GM18526 (cell line): ENCODE data around the gene MMP8.

Experiments used
- POLR2A ChIP-seq: IDR thresholded peaks from 3 replicates; pipeline ENCODE4 v1.6.1; 2011; ENCODE audit not compliant: insufficient read length; ENCODE audit errors: extremely low read depth

Gene MMP8

DNA sequence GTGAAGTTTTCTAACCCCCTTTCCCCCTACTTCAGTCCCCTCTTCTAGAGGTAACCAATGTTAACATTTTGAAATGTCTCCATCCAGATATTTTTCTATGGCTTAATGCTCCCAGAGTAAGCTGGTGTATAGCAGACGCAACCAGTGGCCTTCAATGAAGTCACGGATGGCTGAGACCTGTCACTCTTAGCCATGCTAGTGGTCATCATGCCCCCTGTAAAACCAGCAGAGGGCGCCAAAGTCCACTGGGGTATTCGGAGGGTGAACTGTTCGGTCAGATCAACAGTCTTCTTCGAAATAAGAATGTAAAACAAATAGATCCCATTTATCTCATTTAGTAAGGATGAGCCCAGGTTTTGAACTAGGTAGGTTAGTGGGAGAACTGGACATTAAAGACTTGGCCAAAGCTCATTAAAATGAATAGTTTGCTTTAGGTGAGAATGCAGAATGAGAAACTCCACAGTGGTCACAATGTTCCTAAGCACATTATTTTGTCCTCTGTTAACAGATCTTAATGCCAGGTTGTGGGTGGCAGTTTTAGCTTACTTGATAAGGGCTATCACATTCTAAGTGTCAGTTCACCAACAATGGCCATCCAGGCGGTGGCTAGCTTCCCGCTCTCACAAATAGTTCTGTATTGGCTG lies 8.6 kb upstream of the MMP8 start:
- TF ChIP-seq POLR2A = no peak

DNA sequence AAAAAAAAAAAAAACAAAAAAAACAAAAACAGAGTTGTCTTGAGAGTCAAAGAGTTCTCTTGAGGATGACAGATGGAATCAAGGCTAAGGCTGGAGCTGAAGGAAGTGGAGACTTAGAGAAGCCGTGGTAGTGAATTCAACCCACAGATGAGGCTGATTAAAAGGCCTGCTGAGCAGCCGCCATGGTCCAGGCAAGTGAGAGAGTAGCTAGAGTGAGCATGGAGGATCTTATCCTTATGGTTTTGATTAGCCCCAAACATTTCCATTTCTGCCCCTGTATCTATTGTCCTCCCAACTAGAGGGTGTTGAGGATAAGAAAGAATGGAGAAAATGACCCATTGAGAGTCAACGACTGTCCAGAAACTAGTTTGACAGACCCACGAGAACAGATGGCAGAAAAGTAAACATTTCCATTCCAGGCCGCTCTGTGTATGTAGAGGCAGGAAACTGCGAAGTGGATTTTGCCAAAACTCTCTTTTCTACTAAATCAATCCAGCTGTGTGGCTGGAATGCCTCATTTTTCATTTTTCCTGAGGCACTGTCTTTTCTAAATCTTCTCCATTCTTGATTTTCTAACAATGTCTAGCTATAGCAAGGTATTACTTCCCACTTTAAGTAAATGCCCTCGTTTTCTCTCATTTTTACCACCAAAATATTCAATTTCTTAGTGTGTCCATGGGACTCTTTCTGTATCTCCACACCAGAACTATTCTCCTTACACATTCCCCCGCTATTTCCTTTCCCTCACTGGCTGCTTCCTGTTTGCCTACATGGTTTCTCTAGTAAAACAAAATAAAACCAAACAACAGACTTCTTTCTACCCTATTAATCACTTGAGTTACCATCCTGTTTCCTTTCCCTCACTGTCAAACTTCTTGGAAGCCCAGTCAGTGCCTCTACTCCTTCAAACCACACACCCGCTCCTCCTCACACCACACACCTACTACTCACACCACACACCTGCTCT lies 5.4 kb upstream of the MMP8 start:
- no peak for TF ChIP-seq POLR2A

DNA sequence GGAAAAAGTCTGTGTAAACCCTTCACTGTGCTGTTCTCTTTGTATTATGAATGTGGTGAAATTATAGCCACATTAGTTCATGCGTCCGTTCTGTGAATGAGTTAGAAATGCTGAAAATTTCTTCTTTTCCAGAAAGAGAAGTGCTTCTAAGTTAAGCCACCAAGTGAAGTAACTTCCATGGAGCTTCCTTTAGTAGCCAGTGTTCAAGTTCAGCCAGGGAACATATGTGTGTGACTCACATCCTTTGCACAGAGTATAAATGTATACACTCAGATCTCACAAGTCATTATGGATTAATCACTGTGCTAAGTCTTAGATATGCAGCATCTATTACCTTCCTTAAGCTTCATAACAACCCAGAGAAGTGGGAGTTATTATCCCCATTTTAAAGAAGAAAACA lies 3.1 kb upstream of the MMP8 start:
- no peak for TF ChIP-seq POLR2A

DNA sequence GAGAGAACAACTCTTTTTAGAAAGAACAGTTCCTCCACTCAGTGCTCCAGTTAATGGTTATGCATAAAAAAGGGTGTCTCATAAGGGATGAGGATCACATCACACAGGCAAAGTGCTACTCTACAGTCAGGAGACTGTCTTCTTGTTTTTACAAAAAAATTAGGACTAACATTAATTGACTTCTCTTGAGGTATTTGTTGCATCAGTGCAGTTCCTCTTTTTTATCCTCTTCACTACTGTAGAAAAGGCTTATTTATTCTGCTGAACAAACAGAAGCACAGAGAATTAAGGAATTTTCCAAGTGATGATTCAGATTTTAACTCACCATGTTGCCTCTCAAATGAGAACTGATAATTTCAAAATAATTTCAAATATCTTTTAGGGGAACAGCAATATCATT lies 1.9 kb downstream of the MMP8 start:
- TF ChIP-seq POLR2A = no peak

DNA sequence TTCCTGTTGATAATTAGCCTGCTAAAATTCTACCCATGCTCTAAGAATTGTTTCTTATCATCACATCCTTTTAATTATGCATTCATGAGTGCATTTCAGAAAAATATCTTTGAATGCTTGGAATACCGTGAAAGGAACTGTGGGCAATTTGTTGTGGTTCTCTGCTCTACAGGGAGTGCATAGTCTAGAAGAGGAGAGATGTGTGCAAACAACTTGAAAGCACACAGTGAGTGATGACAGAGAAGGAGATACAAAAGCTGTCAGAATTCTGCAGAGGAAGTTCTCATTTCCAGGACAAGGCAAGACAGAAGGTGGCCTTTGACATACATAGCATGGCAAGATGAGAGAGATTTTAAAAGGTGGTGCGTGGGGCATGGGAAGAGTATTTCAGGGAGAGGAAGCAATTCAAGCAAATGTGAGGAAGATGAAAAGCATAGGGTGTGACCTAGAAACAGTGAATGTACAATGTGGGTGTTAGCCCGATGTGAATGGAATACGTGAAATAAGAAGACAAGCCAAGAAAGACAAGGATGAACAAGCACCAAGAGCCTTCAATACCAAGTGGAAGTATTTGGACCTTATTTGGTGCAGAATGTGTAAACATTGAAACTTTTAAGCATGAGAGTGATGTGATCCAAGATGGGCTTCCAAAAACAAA lies 5.0 kb downstream of the MMP8 start:
- no peak for TF ChIP-seq POLR2A

DNA sequence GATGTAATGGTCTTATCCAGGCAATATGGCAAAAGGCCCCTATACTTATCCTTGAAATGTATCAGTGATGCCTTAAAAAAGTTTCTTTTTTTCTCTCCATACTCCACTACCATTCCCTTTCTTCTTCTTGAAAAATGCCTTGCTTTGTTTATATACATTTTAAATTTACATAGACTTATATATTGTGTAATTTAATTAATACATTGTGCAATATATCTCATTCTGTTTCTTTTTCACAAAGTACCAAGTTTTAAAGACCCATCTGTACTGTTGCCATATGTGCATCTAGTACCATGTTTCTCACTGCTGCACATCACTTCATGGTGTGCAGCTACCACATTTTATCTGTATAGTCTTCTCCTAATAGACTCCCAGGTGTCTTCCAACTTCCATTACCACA lies 7.5 kb downstream of the MMP8 start:
- no peak for TF ChIP-seq POLR2A

DNA sequence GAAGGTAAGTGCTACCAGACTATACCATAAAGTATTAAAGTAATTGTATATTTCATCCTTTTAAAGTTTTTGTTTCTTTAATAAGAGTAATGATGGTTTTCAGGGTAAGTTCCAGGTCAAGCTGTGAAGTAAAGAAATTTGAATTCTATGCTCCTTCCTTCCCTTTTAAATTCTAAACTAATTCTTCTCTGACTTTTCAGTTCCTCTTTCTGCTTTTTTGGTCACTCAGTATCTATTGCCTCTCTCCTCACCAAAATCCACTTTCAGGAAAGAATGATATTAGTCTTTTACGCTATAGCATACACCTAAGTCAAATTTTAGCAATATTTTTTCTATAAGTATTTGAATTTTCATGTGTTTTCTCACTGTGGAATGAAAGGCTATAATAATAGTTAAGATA lies 8.2 kb downstream of the MMP8 start:
- no peak for TF ChIP-seq POLR2A

DNA sequence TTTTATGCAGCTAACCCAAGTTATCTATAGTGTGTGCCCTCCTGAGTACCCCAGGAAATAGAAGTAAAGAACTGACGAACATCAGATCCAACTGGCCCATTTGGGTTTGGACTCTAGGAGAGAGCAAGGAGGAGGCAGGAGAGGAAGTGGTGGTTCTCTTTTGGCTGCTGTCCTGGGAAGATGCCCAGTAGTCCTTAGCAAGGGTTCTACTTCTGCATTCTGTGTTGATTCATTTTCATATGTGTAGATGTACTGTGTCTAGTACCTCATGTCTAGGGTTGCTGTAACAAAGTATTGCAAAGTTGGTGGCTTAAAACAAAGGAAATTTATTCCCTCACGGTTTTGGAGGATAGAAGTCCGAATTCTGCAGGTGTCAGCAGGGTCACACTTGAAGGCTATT lies 12.6 kb downstream of the MMP8 start:
- TF ChIP-seq POLR2A = no peak

DNA sequence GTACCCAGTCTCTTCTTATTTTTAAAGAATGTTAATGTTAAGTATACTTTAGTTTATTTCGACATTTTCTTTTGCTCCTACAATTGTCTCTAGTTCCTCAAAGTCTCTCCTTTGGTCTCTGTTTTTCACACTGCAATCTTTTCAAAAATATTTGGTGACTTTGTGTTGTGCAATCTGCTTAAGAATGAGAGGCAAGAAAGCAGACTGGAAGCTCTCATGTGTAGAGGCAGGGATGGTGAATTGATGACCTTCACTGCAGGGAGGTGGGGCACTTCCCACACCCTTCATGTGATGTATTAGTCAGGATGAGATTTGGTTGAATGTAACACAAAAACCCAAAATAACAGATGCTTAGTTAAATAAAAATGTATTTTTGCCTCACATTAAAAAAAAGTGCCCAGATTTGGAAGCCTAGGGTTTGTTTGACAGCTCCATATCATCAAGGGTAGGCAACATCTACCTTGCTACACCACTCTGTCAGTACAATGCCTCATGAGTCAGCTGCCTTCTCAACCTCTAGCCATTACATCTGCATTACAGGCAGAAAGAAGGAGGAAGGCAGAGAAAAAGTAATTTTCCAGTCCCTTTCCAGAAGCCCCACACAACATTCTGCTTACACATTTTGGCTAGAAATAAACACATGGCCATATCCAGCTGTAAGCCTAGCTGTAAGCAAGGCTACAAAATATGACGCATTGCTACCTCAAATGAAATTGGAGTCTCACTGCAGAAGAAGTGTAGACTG lies 15.4 kb downstream of the MMP8 start:
- no peak for TF ChIP-seq POLR2A

DNA sequence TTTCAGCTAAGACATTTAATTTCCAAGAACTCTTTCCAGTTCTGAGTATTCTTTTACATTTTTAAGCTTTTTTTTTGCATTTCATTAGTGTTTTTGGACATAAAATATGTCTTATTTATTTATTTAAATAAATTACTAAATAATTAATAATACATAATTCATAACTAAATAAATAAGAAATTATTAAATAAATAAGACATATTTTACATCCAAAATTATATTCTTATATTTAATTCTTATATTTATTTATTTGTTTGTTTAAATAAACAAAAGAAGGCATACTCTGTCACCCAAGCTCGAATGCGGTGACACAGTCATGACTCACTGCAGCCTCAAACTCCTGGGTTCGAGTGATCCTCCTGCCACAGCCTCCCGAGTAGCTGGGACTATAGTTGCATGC lies 16.1 kb downstream of the MMP8 start:
- TF ChIP-seq POLR2A = no peak

DNA sequence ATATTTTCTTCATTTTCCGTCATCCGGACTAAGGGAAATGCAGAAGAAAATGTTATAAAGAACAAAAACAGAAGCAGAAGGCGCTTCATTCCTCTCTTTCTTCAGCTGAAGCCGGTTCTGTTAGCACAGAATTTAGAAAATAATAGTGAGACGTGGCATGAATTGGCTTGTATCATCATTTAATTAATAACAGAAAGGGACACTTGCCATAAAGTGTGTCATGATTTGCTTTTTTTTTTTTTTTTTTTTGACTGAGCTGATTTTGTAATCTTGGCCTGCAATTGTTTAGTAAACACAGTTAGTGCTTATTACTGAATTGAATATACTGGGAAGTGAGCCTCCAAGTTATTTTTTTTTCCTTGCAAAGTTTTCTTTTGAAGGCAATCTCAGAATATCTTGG lies 19.1 kb downstream of the MMP8 start, which contains the start of gene MMP27:
MMP27 (minus strand) TSS at position 144 of the 400 bp plus-strand sequence; CDS start at position 89, 55 bp downstream.
- no peak for TF ChIP-seq POLR2A

DNA sequence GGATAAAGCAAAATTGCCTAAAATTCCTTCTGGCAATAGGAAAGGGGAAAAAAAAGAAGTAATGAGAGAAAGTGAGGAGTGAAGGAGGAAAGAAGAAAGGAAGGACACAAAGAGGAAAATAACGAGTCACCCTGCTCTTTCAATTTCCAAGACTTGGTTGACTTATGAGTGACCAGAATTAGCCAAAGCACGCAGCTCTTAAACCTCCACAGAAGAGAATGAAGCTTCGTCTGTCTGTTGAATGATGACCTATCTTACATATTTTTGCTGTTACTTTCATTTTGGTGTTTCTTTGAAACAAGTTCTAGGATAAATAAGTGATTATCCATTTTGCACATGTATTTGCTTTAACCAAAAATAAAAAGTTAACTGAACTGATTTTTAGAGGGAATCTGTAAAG lies 19.9 kb downstream of the MMP8 start:
- TF ChIP-seq POLR2A = no peak

DNA sequence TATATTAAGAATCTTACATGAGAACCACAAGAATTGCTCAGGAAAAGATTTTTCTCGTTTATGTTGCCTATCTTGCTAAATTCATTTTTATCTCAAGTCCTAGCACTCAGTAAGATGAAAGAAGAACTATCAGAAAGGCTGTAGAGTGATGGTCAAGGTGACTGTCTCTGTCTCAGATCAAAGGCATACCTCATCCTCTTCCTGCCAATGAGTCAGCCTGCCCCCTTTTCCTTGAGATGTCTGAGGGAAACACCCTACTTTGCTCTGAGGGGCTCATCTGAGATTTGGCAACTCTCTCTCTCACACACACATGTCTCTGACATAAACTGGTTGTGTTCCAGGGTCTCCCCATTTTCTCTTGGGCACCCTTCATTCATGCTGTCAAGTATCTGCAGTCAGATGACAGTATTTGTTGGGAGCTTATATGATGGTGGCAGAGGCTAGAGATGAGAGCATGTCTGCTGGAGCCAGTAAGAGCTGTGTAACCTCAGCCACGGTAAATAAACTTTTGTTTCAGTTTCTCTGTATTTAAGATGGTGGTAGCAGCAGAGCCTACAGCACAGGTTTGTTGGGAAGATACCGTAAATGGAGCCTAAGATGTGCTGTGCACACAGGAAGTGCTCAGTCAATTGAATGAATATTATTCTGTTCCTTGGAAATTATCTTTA lies 20.8 kb downstream of the MMP8 start:
- TF ChIP-seq POLR2A = no peak

DNA sequence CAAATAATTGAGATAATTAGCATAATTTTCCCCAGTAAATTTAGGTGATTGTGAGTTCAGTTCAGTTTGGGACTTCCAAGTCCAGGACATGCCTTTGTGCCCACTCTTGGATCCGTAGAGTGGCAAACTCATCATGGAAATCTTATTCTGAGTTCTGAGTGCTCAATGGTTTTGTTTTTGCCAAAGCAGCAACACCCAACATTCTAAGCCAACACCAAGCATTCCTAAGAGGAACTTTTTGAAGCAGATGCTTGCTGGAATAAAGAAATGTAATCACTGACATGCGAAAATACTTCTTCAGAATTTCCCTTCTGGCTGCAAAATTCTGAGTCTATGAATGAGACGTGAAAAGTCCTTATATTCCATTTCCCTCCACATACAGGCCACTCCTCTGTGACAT lies 29.6 kb downstream of the MMP8 start:
- TF ChIP-seq POLR2A = no peak

DNA sequence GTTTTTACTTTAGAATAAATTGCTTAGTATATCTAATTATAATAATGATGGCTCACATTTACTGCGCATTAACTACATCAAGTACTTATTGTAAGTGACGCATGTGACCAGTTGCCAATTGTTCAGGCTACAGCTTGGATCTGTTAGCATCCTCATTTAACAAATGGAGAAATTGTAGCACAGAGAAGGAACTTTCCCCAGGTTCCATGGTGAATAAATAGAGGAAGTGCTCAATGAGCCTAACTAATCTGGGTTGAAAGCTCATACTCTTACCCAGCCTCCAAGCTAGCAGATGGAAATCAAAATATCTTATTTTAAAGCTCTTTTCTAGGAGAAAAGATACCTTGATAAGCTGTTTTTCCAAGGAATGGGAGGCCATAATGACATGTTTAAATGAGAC lies 39.0 kb downstream of the MMP8 start:
- TF ChIP-seq POLR2A = no peak
